Suprapubic skin (tissue), 3 donors: ENCODE data around the gene ATG4A.

Experiments
- CTCF ChIP-seq, 2 donors: fragments of 200-600 bp in 1 of 2; fragments of 450-650 bp in 1 of 2; sonication (generic) in 1 of 2; IDR thresholded peaks; one replicate each; pipeline ENCODE4 v1.5.1; 2016 to 2019; ENCODE audit warnings: antibody characterized with exemption in 2 of 2, mild to moderate bottlenecking in 1 of 2, moderate library complexity in 1 of 2
- EP300 ChIP-seq: sonication (generic); formaldehyde crosslinking; IDR thresholded peaks from one replicate; pipeline ENCODE4 v1.6.1; 2017; ENCODE audit warnings: antibody characterized with exemption

- TF ChIP-seq CTCF (IDR thresholded peaks at IDR 0.05): no peak
- no peak for TF ChIP-seq EP300
These were observed 35.1 kb downstream of the ATG4A start for GRCh38 chrX:108126661-108127060.
